Trophoblast cell (in vitro differentiated cells and primary cell): ENCODE data around the gene ARHGAP10.
A peak's percentile ranks its signal among the peaks of the same experiment; 100 is the strongest.

ENCODE experiments used
- DNase-seq, 2 donors: peaks; one replicate each; pipeline ENCODE4 v3.0.0-alpha.2; 2016
- H2AFZ ChIP-seq: 2 replicates; pipeline ENCODE4 v1.6.1; 2013; ENCODE audit warnings: low read length, moderate library complexity, mild to moderate bottlenecking; ENCODE audit not compliant: insufficient read depth, poor library complexity
- H2AK5ac ChIP-seq: 2 replicates; pipeline ENCODE4 v1.6.1; 2013; ENCODE audit warnings: mild to moderate bottlenecking, low read length
- H2BK120ac ChIP-seq: 2 replicates; pipeline ENCODE4 v1.6.1; 2013; ENCODE audit warnings: low read length, mild to moderate bottlenecking, moderate library complexity; ENCODE audit not compliant: insufficient read depth, poor library complexity
- H2BK12ac ChIP-seq: 2 replicates; pipeline ENCODE4 v1.6.1; 2013; ENCODE audit warnings: mild to moderate bottlenecking, low read length, moderate library complexity
- H2BK5ac ChIP-seq: 2 replicates; pipeline ENCODE4 v1.6.1; 2013; ENCODE audit warnings: low read length, low read depth, moderate library complexity, mild to moderate bottlenecking; ENCODE audit not compliant: poor library complexity
- H3K14ac ChIP-seq: 2 replicates; pipeline ENCODE4 v1.6.1; 2013; ENCODE audit warnings: mild to moderate bottlenecking, low read length
- H3K18ac ChIP-seq: 2 replicates; pipeline ENCODE4 v1.6.1; 2013; ENCODE audit warnings: mild to moderate bottlenecking, low read length
- H3K23ac ChIP-seq: 2 replicates; pipeline ENCODE4 v1.6.1; 2013; ENCODE audit warnings: low read length
- H3K27ac ChIP-seq: 2 replicates; pipeline ENCODE4 v1.5.1; 2013; ENCODE audit warnings: low read depth, mild to moderate bottlenecking, inconsistent platforms, low read length, moderate library complexity
- H3K27me3 ChIP-seq: 2 replicates; pipeline ENCODE4 v1.6.1; 2013; ENCODE audit warnings: inconsistent platforms, mild to moderate bottlenecking, low read length, moderate library complexity; ENCODE audit not compliant: insufficient read depth
- H3K36me3 ChIP-seq, 2 experiments: 1 replicate in 1 of 2; 2 replicates in 1 of 2; pipeline ENCODE4 v1.6.1; 2013; ENCODE audit warnings: low read length in 2 of 2, mild to moderate bottlenecking in 2 of 2, moderate library complexity in 1 of 2; ENCODE audit not compliant: insufficient read depth in 2 of 2, control insufficient read depth in 1 of 2
- H3K4ac ChIP-seq: 2 replicates; pipeline ENCODE4 v1.6.1; 2013; ENCODE audit warnings: low read depth, mild to moderate bottlenecking, low read length, moderate library complexity
- H3K4me1 ChIP-seq, 2 experiments: 1 replicate in 1 of 2; 2 replicates in 1 of 2; pipeline ENCODE4 v1.6.1; 2013; ENCODE audit warnings: low read length in 2 of 2, mild to moderate bottlenecking in 2 of 2, moderate library complexity in 1 of 2; ENCODE audit not compliant: insufficient read depth in 2 of 2, control insufficient read depth in 1 of 2
- H3K4me2 ChIP-seq: 2 replicates; pipeline ENCODE4 v1.6.1; 2013; ENCODE audit warnings: inconsistent platforms, mild to moderate bottlenecking, low read length, moderate library complexity
- H3K4me3 ChIP-seq: 2 replicates; pipeline ENCODE4 v1.5.1; 2013; ENCODE audit warnings: mild to moderate bottlenecking, low read depth, low read length, inconsistent platforms
- H3K79me1 ChIP-seq: one replicate; pipeline ENCODE4 v1.6.1; 2013; ENCODE audit warnings: low read length
- H3K79me2 ChIP-seq: 2 replicates; pipeline ENCODE4 v1.6.1; 2013; ENCODE audit warnings: low read length, mild to moderate bottlenecking; ENCODE audit not compliant: control insufficient read depth, insufficient read depth, poor library complexity
- H3K9ac ChIP-seq: 2 replicates; pipeline ENCODE4 v1.6.1; 2013; ENCODE audit warnings: mild to moderate bottlenecking, low read length
- H3K9me3 ChIP-seq: 2 replicates; pipeline ENCODE4 v1.6.1; 2013; ENCODE audit warnings: low read depth, mild to moderate bottlenecking, control low read depth, inconsistent platforms, low read length; ENCODE audit not compliant: insufficient read depth
- H4K12ac ChIP-seq: 2 replicates; pipeline ENCODE4 v1.6.1; 2013; ENCODE audit warnings: low read depth, mild to moderate bottlenecking, low read length, moderate library complexity
- H4K8ac ChIP-seq: 2 replicates; pipeline ENCODE4 v1.6.1; 2013; ENCODE audit warnings: low read depth, mild to moderate bottlenecking, low read length, moderate library complexity
- H4K91ac ChIP-seq: one replicate; pipeline ENCODE4 v1.6.1; 2013; ENCODE audit warnings: low read depth, mild to moderate bottlenecking, low read length, moderate library complexity
- WGBS: extraction: QIAGEN DNeasy Blood & Tissue Kit; methylation state at CpG from one replicate; pipeline ENCODE4 v1.1.7; 2013; ENCODE audit warnings: missing lambda C conversion rate; ENCODE audit not compliant: insufficient read length, insufficient coverage; ENCODE audit errors: extremely low coverage; 5-methylcytosine and 5-hydroxymethylcytosine counted together

ARHGAP10 gene

DNA sequence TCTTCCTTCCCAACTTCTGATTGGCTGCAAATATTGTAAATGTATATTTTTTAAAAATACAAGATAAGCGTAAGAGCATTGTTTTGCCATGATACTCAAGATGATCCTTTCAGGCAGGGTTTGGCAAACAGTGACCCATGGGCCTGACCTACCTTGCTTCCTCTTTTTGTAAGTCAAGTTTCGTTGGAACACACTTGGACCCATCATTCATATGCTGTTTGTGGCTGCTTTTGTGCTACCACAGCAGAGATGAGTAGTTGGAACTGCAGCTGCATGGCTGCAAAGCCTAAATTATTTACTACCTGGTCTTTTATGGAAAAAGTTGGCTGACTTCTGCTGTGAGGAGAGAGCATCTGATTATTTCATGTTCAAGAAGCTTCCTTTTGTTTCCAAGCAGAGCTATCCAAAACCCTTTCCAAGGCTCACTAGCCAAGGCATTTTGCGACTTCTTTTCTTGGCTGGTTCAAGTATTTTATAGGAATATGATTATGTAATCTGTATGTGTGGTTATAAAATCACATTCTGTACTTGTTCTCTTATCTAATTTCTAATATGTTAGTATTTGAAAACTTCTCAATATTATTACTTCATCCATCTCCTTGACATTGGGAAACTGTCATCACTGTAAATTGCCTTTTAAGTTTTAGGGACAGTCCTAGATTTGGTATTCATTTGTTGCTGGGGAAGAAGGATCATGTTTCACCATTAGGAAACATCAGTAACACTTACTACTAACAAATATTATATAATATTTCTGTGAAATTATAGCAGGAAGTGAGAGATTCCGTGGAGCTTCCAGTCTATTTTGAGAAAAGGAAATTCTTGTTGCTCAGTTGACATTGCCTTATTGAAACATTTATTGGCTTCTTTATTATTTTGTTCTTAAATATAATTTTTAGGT, 109.2 kb downstream of the ARHGAP10 start:
- Histone ChIP-seq H2BK120ac (no peak overlapping the region), H3K18ac (no peak overlapping the region), H3K79me2 (no peaks in the 10 kb centered on the region), H2AFZ (no peak overlapping the region), H4K8ac (no peak overlapping the region), H3K27me3 (no peaks in the 10 kb centered on the region), H3K4me1 (peaks cover 5 to 8% of the 10 kb centered on the region in 2 experiments), H4K91ac (no peak overlapping the region), H3K14ac (no peak overlapping the region), H3K4me3 (no peak overlapping the region), H3K36me3 (peaks cover 0 to 1% of the 10 kb centered on the region in 2 experiments), H3K9ac (no peak overlapping the region), H3K27ac (no peak overlapping the region), H2BK12ac (no peak overlapping the region), H3K4ac (no peak overlapping the region), H2AK5ac (no peak overlapping the region), H4K12ac (no peak overlapping the region), H3K9me3 (no peaks in the 10 kb centered on the region), H3K4me2 (no peak overlapping the region), H3K23ac (no peak overlapping the region), H2BK5ac (no peak overlapping the region), H3K79me1 (no peaks in the 10 kb centered on the region)
- WGBS: no CpG with 5 or more reads among the region's 4 CpGs
- DNase-seq: no peak

DNA sequence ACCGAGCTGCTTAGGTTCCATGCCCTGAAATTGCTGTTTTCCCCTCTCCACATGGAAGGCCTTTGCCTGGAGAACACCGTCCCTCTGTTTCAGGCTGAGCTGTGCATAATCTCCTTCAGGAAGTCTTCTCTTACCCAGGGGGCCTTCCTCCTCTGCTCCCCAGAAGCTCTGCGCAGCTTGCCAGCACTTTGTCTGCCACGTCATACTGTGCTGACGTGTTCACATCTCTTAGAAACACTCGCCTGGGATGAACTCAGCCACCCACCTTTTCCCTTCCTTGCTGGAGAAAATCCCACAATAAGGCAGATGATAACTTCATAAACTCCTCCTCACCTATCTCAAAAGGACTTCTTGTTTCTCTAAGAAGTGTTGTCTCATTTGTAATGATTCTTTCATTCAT, 110.7 kb downstream of the ARHGAP10 start:
- Histone ChIP-seq H3K36me3 (peaks cover 0 to 1% of the 10 kb centered on the region in 2 experiments), H2AFZ (no peak overlapping the region), H2BK120ac (no peak overlapping the region), H3K9me3 (no peaks in the 10 kb centered on the region), H3K27me3 (no peaks in the 10 kb centered on the region), H4K12ac (no peak overlapping the region), H3K79me1 (no peaks in the 10 kb centered on the region), H3K9ac (no peak overlapping the region), H3K4me1 (peaks cover 5 to 8% of the 10 kb centered on the region in 2 experiments), H2AK5ac (no peak overlapping the region), H4K91ac (no peak overlapping the region), H3K14ac (no peak overlapping the region), H4K8ac (no peak overlapping the region), H3K18ac (no peak overlapping the region), H3K4me3 (no peak overlapping the region), H3K23ac (no peak overlapping the region), H2BK5ac (no peak overlapping the region), H3K27ac (no peak overlapping the region), H2BK12ac (no peak overlapping the region), H3K4ac (no peak overlapping the region), H3K4me2 (no peak overlapping the region), H3K79me2 (no peaks in the 10 kb centered on the region)
- no CpG with 5 or more reads among the region's 6 CpGs for WGBS
- no peak for DNase-seq

- Histone ChIP-seq H3K27me3 (no peaks in the 10 kb centered on the region), H3K4me2 (no peak overlapping the region), H4K8ac (no peak overlapping the region), H3K4me1 (peaks cover 5 to 8% of the 10 kb centered on the region in 2 experiments), H3K9me3 (no peaks in the 10 kb centered on the region), H3K18ac (no peak overlapping the region), H4K91ac (no peak overlapping the region), H2BK12ac (no peak overlapping the region), H2AFZ (no peak overlapping the region), H2AK5ac (no peak overlapping the region), H3K23ac (no peak overlapping the region), H3K79me1 (no peaks in the 10 kb centered on the region), H2BK5ac (no peak overlapping the region), H3K79me2 (no peaks in the 10 kb centered on the region), H3K14ac (no peak overlapping the region), H3K36me3 (peaks cover 0 to 1% of the 10 kb centered on the region in 2 experiments), H3K4ac (no peak overlapping the region), H2BK120ac (no peak overlapping the region), H3K27ac (no peak overlapping the region), H3K4me3 (no peak overlapping the region), H4K12ac (no peak overlapping the region), H3K9ac (no peak overlapping the region)
- DNase-seq: peak; percentile 41 to 58
- no CpG with 5 or more reads among the region's 5 CpGs for WGBS
These were observed 111.3 kb downstream of the ARHGAP10 start for GRCh38 chr4:147843162-147843561.

DNA sequence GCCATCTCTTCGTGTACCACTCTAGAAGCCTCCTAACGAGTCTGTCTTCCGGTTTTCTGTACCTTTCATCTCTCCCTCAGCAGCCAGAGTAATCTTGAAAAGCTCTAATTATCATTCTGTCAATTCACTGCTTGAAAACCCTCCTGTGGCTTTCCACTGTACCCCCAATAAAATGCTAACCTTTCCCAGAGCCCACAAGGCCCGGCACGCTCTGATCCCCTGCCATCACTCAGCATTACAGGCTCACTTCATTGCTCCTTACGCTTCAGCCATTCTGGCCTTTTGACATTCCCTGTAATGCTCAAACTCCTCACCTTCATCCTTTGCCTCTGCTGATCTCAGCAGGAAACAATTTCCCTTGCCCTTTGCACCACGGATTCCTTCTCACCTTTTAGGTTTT, 112.9 kb downstream of the ARHGAP10 start:
- Histone ChIP-seq H2BK120ac (no peak overlapping the region), H2AK5ac (no peak overlapping the region), H3K18ac (no peak overlapping the region), H3K9me3 (no peaks in the 10 kb centered on the region), H3K4ac (no peak overlapping the region), H4K12ac (no peak overlapping the region), H3K14ac (no peak overlapping the region), H3K4me3 (no peak overlapping the region), H3K4me2 (no peak overlapping the region), H3K36me3 (no peaks in the 10 kb centered on the region), H3K9ac (no peak overlapping the region), H3K79me1 (no peaks in the 10 kb centered on the region), H3K4me1 (peaks cover 5 to 8% of the 10 kb centered on the region in 2 experiments), H3K79me2 (no peaks in the 10 kb centered on the region), H3K27ac (no peak overlapping the region), H4K8ac (no peak overlapping the region), H3K23ac (no peak overlapping the region), H3K27me3 (no peaks in the 10 kb centered on the region), H4K91ac (no peak overlapping the region), H2BK5ac (no peak overlapping the region), H2AFZ (no peak overlapping the region), H2BK12ac (no peak overlapping the region)
- WGBS: no CpG with 5 or more reads among the region's 7 CpGs
- no peak for DNase-seq
